B cell (primary cell): Measurements from ENCODE around the gene CLEC4G. TPM values are rescaled to one million over a fixed set of nuclear protein-coding genes. Genes with fewer than 3 reads are reported as not detected.
A peak's percentile ranks its signal among the peaks of the same experiment; 100 is the strongest.

Source experiments
- ATAC-seq: fragments of 200-7000 bp; cut with Tn5 transposase; one replicate; pipeline ENCODE4 v1.10.0; 2021; ENCODE audit warnings: low read depth, mild to moderate bottlenecking, moderate number of reproducible peaks, moderate library complexity
- CTCF ChIA-PET: fragments of 350-600 bp; sonication (Branson Sonifier 250); formaldehyde crosslinking; loops from one replicate; lab custom pipeline; 2021; ENCODE audit warnings: antibody characterized with exemption, inconsistent platforms; lab: Charles Lee
- POLR2A ChIA-PET: fragments of 350-600 bp; sonication (Branson Sonifier 250); formaldehyde crosslinking; loops from one replicate; lab custom pipeline; 2021; ENCODE audit warnings: antibody characterized with exemption; lab: Charles Lee
- DNase-seq: peaks from one replicate; pipeline ENCODE4 v3.0.0; 2013
- H2AFZ ChIP-seq: 2 replicates; pipeline ENCODE4 v1.6.1; 2012; ENCODE audit warnings: mild to moderate bottlenecking, low read depth, low read length; ENCODE audit not compliant: insufficient read depth, poor library complexity, severe bottlenecking
- H3K27ac ChIP-seq, 2 donors: 1 replicate in 1 of 2; 2 replicates in 1 of 2; pipeline ENCODE4 v1.5.1; 2012 to 2013; ENCODE audit warnings: low read length in 2 of 2, mild to moderate bottlenecking in 2 of 2, moderate library complexity in 1 of 2
- H3K27me3 ChIP-seq, 4 experiments: fragments of 200-600 bp in 1 of 4; sonication (generic) in 1 of 4; replicated peaks in 1 of 4; 1 replicate in 2 of 4; 2 replicates in 2 of 4; pipeline versions ENCODE4 v1.6.1 to v1.7.0; 2013 to 2016; ENCODE audit warnings: low read length in 3 of 4, mild to moderate bottlenecking in 2 of 4, mixed read lengths in 1 of 4, moderate library complexity in 1 of 4; ENCODE audit not compliant: insufficient read depth in 4 of 4, control insufficient read depth in 3 of 4; ENCODE audit errors: control extremely low read depth in 1 of 4
- H3K36me3 ChIP-seq, 2 experiments: replicated peaks in 1 of 2; 1 replicate in 1 of 2; 2 replicates in 1 of 2; pipeline versions ENCODE4 v1.6.1 to v1.7.1; 2013; ENCODE audit warnings: low read length in 1 of 2; ENCODE audit not compliant: insufficient read depth in 2 of 2, control insufficient read depth in 1 of 2; ENCODE audit errors: control extremely low read depth in 1 of 2, extremely low read depth in 1 of 2
- H3K4me1 ChIP-seq, 2 donors: fragments of 200-600 bp in 1 of 2; sonication (generic) in 1 of 2; 1 replicate in 1 of 2; 2 replicates in 1 of 2; pipeline versions ENCODE4 v1.5.1 to v1.6.1; 2013 to 2017; ENCODE audit warnings: low read length in 2 of 2; ENCODE audit not compliant: control insufficient read depth in 2 of 2, insufficient read depth in 2 of 2
- H3K4me2 ChIP-seq: replicated peaks from 2 replicates; pipeline ENCODE3; 2012; ENCODE audit warnings: mild to moderate bottlenecking, low read depth, low read length; ENCODE audit not compliant: poor library complexity, severe bottlenecking
- H3K4me3 ChIP-seq, 5 experiments: fragments of 200-600 bp in 1 of 5; sonication (generic) in 1 of 5; 1 replicate in 3 of 5; 2 replicates in 2 of 5; pipeline versions ENCODE4 v1.5.1 to v1.7.0; 2011 to 2016; ENCODE audit warnings: low read length in 4 of 5, mild to moderate bottlenecking in 4 of 5, low read depth in 2 of 5, control low read depth in 1 of 5, moderate library complexity in 1 of 5; ENCODE audit not compliant: insufficient read depth in 1 of 5; ENCODE audit errors: control extremely low read depth in 1 of 5, extremely low read depth in 1 of 5
- H3K79me2 ChIP-seq: fragments of 200-600 bp; sonication (generic); one replicate; pipeline ENCODE4 v1.6.0; 2016; ENCODE audit warnings: low read length; ENCODE audit not compliant: control insufficient read depth, insufficient read depth
- H3K9ac ChIP-seq: fragments of 200-600 bp; sonication (generic); 2 replicates; pipeline ENCODE4 v1.6.1; 2017; ENCODE audit warnings: mild to moderate bottlenecking, low read length, moderate library complexity
- H3K9me3 ChIP-seq, 3 donors: one replicate each; pipeline versions ENCODE4 v1.6.1 to v1.7.1; 2013; ENCODE audit warnings: low read length in 2 of 3; ENCODE audit not compliant: control insufficient read depth in 2 of 3, insufficient read depth in 1 of 3; ENCODE audit errors: control extremely low read depth in 1 of 3
- H4K20me1 ChIP-seq: 2 replicates; pipeline ENCODE4 v1.6.0; 2012; ENCODE audit warnings: mild to moderate bottlenecking, low read length; ENCODE audit not compliant: insufficient read depth, control insufficient read depth, poor library complexity, severe bottlenecking
- H3K27ac Mint-ChIP-seq: one replicate; pipeline ENCODE4 v1.8.0; 2021; ENCODE audit warnings: mixed read lengths
- H3K27me3 Mint-ChIP-seq: one replicate; pipeline ENCODE4 v1.8.0; 2021; ENCODE audit warnings: mixed read lengths
- H3K4me1 Mint-ChIP-seq: one replicate; pipeline ENCODE4 v1.8.0; 2021; ENCODE audit warnings: mixed read lengths
- H3K4me3 Mint-ChIP-seq: one replicate; pipeline ENCODE4 v1.8.0; 2021; ENCODE audit warnings: mixed read lengths
- H3K9me3 Mint-ChIP-seq: one replicate; pipeline ENCODE4 v1.8.0; 2022; ENCODE audit warnings: mixed read lengths; ENCODE audit not compliant: insufficient read depth
- CTCF ChIP-seq: fragments of 200-600 bp; IDR thresholded peaks from one replicate; pipeline ENCODE4 v1.8.0; 2022; ENCODE audit warnings: antibody characterized with exemption, mild to moderate bottlenecking
- EZH2 ChIP-seq: IDR thresholded peaks from 2 replicates; pipeline ENCODE4 v1.6.1; 2012; ENCODE audit warnings: borderline replicate concordance, low read depth, mild to moderate bottlenecking, moderate library complexity, low read length; ENCODE audit not compliant: insufficient read depth, poor library complexity, severe bottlenecking
- WGBS: methylation state at CpG from one replicate; pipeline ENCODE4 v1.1.5; 2013; ENCODE audit warnings: missing lambda C conversion rate; ENCODE audit not compliant: insufficient coverage; 5-methylcytosine and 5-hydroxymethylcytosine counted together
- intact Hi-C: fragments of 100-400 bp; cut with micrococcal nuclease; formaldehyde crosslinking; loops from one replicate; pipeline ENCODE4 v1.10.0; 2022
- polyA plus RNA-seq: library from polyadenylated mRNA; depleted of rRNA; stranded (reverse); fragments of >200 nt; gene quantifications from 2 replicates; pipeline ENCODE4 v1.2.3, GENCODE V29; 2012
- total RNA-seq, 2 donors: library from RNA; stranded (reverse); fragments of 120-200 nt in 1 of 2; gene quantifications; 1 replicate in 1 of 2; 2 replicates in 1 of 2; pipeline versions ENCODE4 v1.2.3 to v1.2.4, GENCODE V29; 2013 to 2022

CLEC4G gene
- total and polyA plus RNA-seq, 2 donors (not counting 1 experiment from before 2014, with no cell fraction given) = 1.3 TPM; not detected in 1

- POLR2A ChIA-PET = interaction anchor here (0.6 kb wide), 1 partner anchor 11 kb away, joined by 3 read pairs; no protein-coding TSS in a partner anchor
- WGBS = no CpG with 5 or more reads among the region's 1 CpG
- peaks cover 54% of the 10 kb centered on the region for H3K4me1 Mint-ChIP-seq
- Histone ChIP-seq H4K20me1 (no peaks in the 10 kb centered on the region), H3K27me3 (no peaks in the 10 kb centered on the region), H3K4me3 (no peak overlapping the region), H2AFZ (no peak overlapping the region), H3K9ac (no peak overlapping the region), H3K9me3 (peaks cover 2 to 19% (median 6%) of the 10 kb centered on the region in 3 donors), H3K27ac (no peak overlapping the region), H3K4me1 (peaks cover 45 to 71% of the 10 kb centered on the region in 2 donors), H3K4me2 (no peak overlapping the region), H3K79me2 (no peaks in the 10 kb centered on the region), H3K36me3 (no peaks in the 10 kb centered on the region)
- intact Hi-C loops = loop anchor here (5.0 kb wide), 1 partner anchor 34 kb away; the partner anchor contains the start of gene TRAPPC5
- H3K4me3 Mint-ChIP-seq = no peak overlapping the region
- H3K27ac Mint-ChIP-seq = peak overlapping the region; percentile 46
- CTCF ChIA-PET = interaction anchor here (0.9 to 2.6 kb wide), 2 partner anchors 36 to 82 kb away, joined by 4 to 8 read pairs; partner anchors contain the start of gene TRAPPC5
- no peaks in the 10 kb centered on the region for H3K27me3 Mint-ChIP-seq
- TF ChIP-seq EZH2 (no peak), CTCF (no peak)
- H3K9me3 Mint-ChIP-seq = peaks cover 4% of the 10 kb centered on the region
- DNase-seq = no peak
- no peak for ATAC-seq
These were observed 15.1 kb downstream of the CLEC4G start for GRCh38 chr19:7716762-7717161.

GRCh38 chr19:7715671-7716070 is 16.2 kb downstream of the CLEC4G start:
- no peak for TF ChIP-seq CTCF
- TF ChIP-seq EZH2 = no peak
- peaks cover 2 to 14% (median 6%) of the 10 kb centered on the region in 3 donors for H3K9me3 ChIP-seq
- no peak overlapping the region for H2AFZ ChIP-seq
- H3K4me1 ChIP-seq = peaks cover 47 to 82% of the 10 kb centered on the region in 2 donors
- CTCF ChIA-PET = no interaction called here
- H3K79me2 ChIP-seq = peaks cover 3% of the 10 kb centered on the region
- no peaks in the 10 kb centered on the region for H3K27me3 Mint-ChIP-seq
- H3K4me2 ChIP-seq = peak overlapping the region; percentile 5
- peaks cover 55% of the 10 kb centered on the region for H3K4me1 Mint-ChIP-seq
- H3K4me3 ChIP-seq = no peak overlapping the region
- no peaks in the 10 kb centered on the region for H3K27me3 ChIP-seq
- POLR2A ChIA-PET = interaction anchor here (0.7 kb wide), 1 partner anchor 1756 kb away, joined by 4 read pairs; no protein-coding TSS in a partner anchor
- H3K9me3 Mint-ChIP-seq = peaks cover 4% of the 10 kb centered on the region
- H3K9ac ChIP-seq = no peak overlapping the region
- intact Hi-C loops = loop anchor here (5.0 kb wide), 1 partner anchor 33 kb away; the partner anchor contains the start of gene TRAPPC5
- H4K20me1 ChIP-seq = no peaks in the 10 kb centered on the region
- no peaks in the 10 kb centered on the region for H3K36me3 ChIP-seq
- WGBS = no CpG with 5 or more reads among the region's 1 CpG
- ATAC-seq (no peak), DNase-seq (no peak)
- peak overlapping the region in 1 of 2 donors; percentile 12 for H3K27ac ChIP-seq
- no peak overlapping the region for H3K4me3 Mint-ChIP-seq
- no peak overlapping the region for H3K27ac Mint-ChIP-seq
